K562 (cell line): ENCODE measurements around the gene CLTB. TPM values are rescaled to one million over a fixed set of nuclear protein-coding genes. Genes with fewer than 3 reads are reported as not detected.
A peak's percentile ranks its signal among the peaks of the same experiment; 100 is the strongest.

Source experiments
- ATAC-seq: fragments of 200-7000 bp; cut with Tn5 transposase; 3 replicates; pipeline ENCODE4 v1.9.1; 2020; ENCODE audit warnings: moderate library complexity
- BruUV-seq: library from RNA; stranded (reverse); fragments of 400-500 nt; replicated peaks from 2 replicates; lab custom pipeline; 2021; lab: Mats Ljungman, UMichigan
- CTCF ChIA-PET: fragments of 300-600 bp; formaldehyde crosslinking; extraction: SDS; loops from one replicate; lab custom pipeline; 2021; ENCODE audit warnings: low intra/inter-chr PET ratio; lab: Yijun Ruan, JAX
- POLR2A ChIA-PET: fragments of 300-600, 350-650 bp; sonication (Branson Sonifier 250); formaldehyde crosslinking; extraction: SDS; loops from one replicate; lab custom pipeline; 2021; ENCODE audit warnings: antibody characterized with exemption, inconsistent platforms; lab: Yijun Ruan, JAX
- DNase-seq, 4 experiments: peaks; one replicate each; pipeline versions ENCODE4 v3.0.0 to v3.0.0-alpha.2; 2011 to 2018; ENCODE audit warnings: low spot score in 3 of 4, mixed read lengths in 3 of 4; ENCODE audit errors: extremely low read depth in 1 of 4
- FAIRE-seq: peaks from 2 replicates; lab custom pipeline; 2011; peaks lifted over from hg19 to GRCh38; lab: Jason Lieb, UNC
- H2AFZ ChIP-seq: 2 replicates; pipeline ENCODE4 v1.6.0; 2011; ENCODE audit warnings: low read depth, low read length, control low read depth, inconsistent platforms
- H3K27ac ChIP-seq: fragments of 200-600 bp; 3 replicates; pipeline ENCODE4 v1.8.0; 2011; ENCODE audit warnings: low read depth, mild to moderate bottlenecking, control low read depth, inconsistent platforms, low read length, moderate library complexity, mixed read lengths; ENCODE audit errors: extremely low read depth
- H3K27me3 ChIP-seq, 2 experiments: fragments of 300-600 bp in 1 of 2; 2 replicates in 1 of 2; 3 replicates in 1 of 2; pipeline versions ENCODE4 v1.6.0 to v1.8.0; 2011; ENCODE audit warnings: inconsistent platforms in 2 of 2, low read length in 2 of 2, mild to moderate bottlenecking in 1 of 2, mixed read lengths in 1 of 2, moderate library complexity in 1 of 2; ENCODE audit not compliant: control insufficient read depth in 2 of 2, insufficient read depth in 2 of 2
- H3K36me3 ChIP-seq: fragments of 300-600 bp; 3 replicates; pipeline ENCODE4 v1.8.0; 2011; ENCODE audit warnings: mild to moderate bottlenecking, low read length, inconsistent platforms; ENCODE audit not compliant: control insufficient read depth, insufficient read depth
- H3K4me1 ChIP-seq, 2 experiments: fragments of 200-600 bp in 1 of 2; replicated peaks in 1 of 2; 2 replicates in 1 of 2; 3 replicates in 1 of 2; pipeline versions ENCODE4 v1.5.1 to v1.8.0; 2011; ENCODE audit warnings: inconsistent platforms in 2 of 2, low read length in 2 of 2, mild to moderate bottlenecking in 1 of 2, mixed read lengths in 1 of 2, moderate library complexity in 1 of 2; ENCODE audit not compliant: control insufficient read depth in 2 of 2, insufficient read depth in 2 of 2
- H3K4me2 ChIP-seq: 2 replicates; pipeline ENCODE4 v1.6.1; 2011; ENCODE audit warnings: low read length, control low read depth, inconsistent platforms, mixed read lengths; ENCODE audit not compliant: insufficient read depth
- H3K4me3 ChIP-seq: fragments of 200-600 bp; sonication (generic), shearing (Covaris generic); 2 replicates; pipeline ENCODE4 v1.5.1; 2016; ENCODE audit warnings: control low read depth, inconsistent platforms
- H3K79me2 ChIP-seq: fragments of 200-600 bp; 3 replicates; pipeline ENCODE4 v1.8.0; 2011; ENCODE audit warnings: low read length, inconsistent platforms; ENCODE audit not compliant: control insufficient read depth, insufficient read depth
- H3K9ac ChIP-seq, 2 experiments: 2 replicates each; pipeline versions ENCODE4 v1.6.0 to v1.6.1; 2011; ENCODE audit warnings: low read depth in 2 of 2, low read length in 2 of 2, control low read depth in 1 of 2, inconsistent platforms in 1 of 2, mild to moderate bottlenecking in 1 of 2, mixed read lengths in 1 of 2; ENCODE audit not compliant: insufficient read depth in 1 of 2
- H3K9me1 ChIP-seq: one replicate; pipeline ENCODE4 v1.6.0; 2011; ENCODE audit warnings: inconsistent platforms, mild to moderate bottlenecking, low read length, moderate library complexity; ENCODE audit not compliant: control insufficient read depth, insufficient read depth
- H3K9me3 ChIP-seq: replicated peaks from 2 replicates; pipeline ENCODE4 v1.5.1; 2011; ENCODE audit warnings: low read depth, low read length, inconsistent platforms; ENCODE audit not compliant: control insufficient read depth, insufficient read depth
- H4K20me1 ChIP-seq: replicated peaks from 2 replicates; pipeline ENCODE4 v1.6.1; 2011; ENCODE audit warnings: low read length, inconsistent platforms, mixed read lengths; ENCODE audit not compliant: control insufficient read depth, insufficient read depth
- HDAC2 ChIP-seq: fragments of 450-650 bp; IDR thresholded peaks from 2 replicates; pipeline ENCODE4 v1.6.1; 2016; ENCODE audit warnings: mild to moderate bottlenecking
- MECOM ChIP-seq: fragments of 250-450 bp; sonication (Bioruptor Pico); IDR thresholded peaks from 2 replicates; pipeline ENCODE4 v1.8.0; 2022; ENCODE audit warnings: inconsistent platforms
- NFXL1 ChIP-seq: fragments of 450-650 bp; formaldehyde crosslinking; IDR thresholded peaks from 2 replicates; pipeline ENCODE4 v1.4.0; 2021; ENCODE audit warnings: mild to moderate bottlenecking
- PRDM10 ChIP-seq: fragments of 450-650 bp; IDR thresholded peaks from 2 replicates; pipeline ENCODE4 v1.6.1; 2018; ENCODE audit not compliant: partially characterized antibody
- SMARCA4 ChIP-seq: fragments of 450-650 bp; IDR thresholded peaks from 2 replicates; pipeline ENCODE4 v1.6.1; 2016
- ZFPM2 ChIP-seq: fragments of 250-450 bp; sonication (Bioruptor Pico); IDR thresholded peaks from 2 replicates; pipeline ENCODE4 v1.5.1; 2022; ENCODE audit warnings: mild to moderate bottlenecking
- ZNF282 ChIP-seq: sonication (generic); formaldehyde crosslinking; IDR thresholded peaks from 2 replicates; pipeline ENCODE4 v1.8.1; 2023; ENCODE audit warnings: missing genetic modification reagents
- whole genome bisulfite sequencing: fragments of 100-300 bp; shearing (Covaris generic); methylation state at CpG from one replicate; pipeline ENCODE4 v1.1.6; 2016; ENCODE audit warnings: low coverage, mixed read lengths; ENCODE audit not compliant: insufficient coverage; ENCODE audit errors: missing lambda C conversion rate; 5-methylcytosine and 5-hydroxymethylcytosine counted together
- in situ Hi-C: fragments of 300-500 bp; cut with MboI; formaldehyde crosslinking; loops from 4 replicates; pipeline ENCODE4 v1.15.0; 2018; ENCODE audit warnings: inconsistent platforms, mixed read lengths
- intact Hi-C: fragments of 100-400 bp; cut with micrococcal nuclease; formaldehyde crosslinking; loops from 2 replicates; pipeline ENCODE4 v1.14.2; 2022
- polyA plus RNA-seq, 8 experiments: library from polyadenylated mRNA; depleted of rRNA in 4 of 8; stranded (reverse) in 5 of 8; unstranded in 3 of 8; fragments of >200 nt; fragmentation: Nextera tagmentation in 2 of 8; fragmentation: Illumina TruSeq in 1 of 8; extraction: Ambion mirVana in 2 of 8; extraction: Trizol in 1 of 8; gene quantifications; 2 replicates each; pipeline versions ENCODE4 v1.2.1 to v1.2.3, GENCODE V29; 2011 to 2014; ENCODE audit warnings: inconsistent platforms in 1 of 8, missing spikeins in 1 of 8
- total RNA-seq, 7 experiments: library from RNA; depleted of rRNA in 6 of 7; stranded (reverse); fragments of >200 nt in 6 of 7; fragmentation: Illumina TruSeq in 2 of 7; extraction: Trizol in 2 of 7; gene quantifications; 2 replicates each; pipeline versions ENCODE4 v1.2.1 to v1.2.3, GENCODE V29; 2011 to 2021; ENCODE audit warnings: low replicate concordance in 1 of 7

Gene CLTB
- total and polyA plus RNA-seq, 9 of the 15 experiments (the other 6 are each of a cell fraction or from before 2014, with no cell fraction given), result 1.8 to 117 (median 39.0) TPM

- BruUV-seq, result no TSS peak
- H3K36me3 ChIP-seq, result peaks cover 3% of the 10 kb centered on the region; the same call in 1 of the 3 replicates
- peaks cover 23% of the 10 kb centered on the region for H3K79me2 ChIP-seq
- H3K9me1 ChIP-seq, result no peaks in the 10 kb centered on the region
- peaks cover 26 to 29% of the 10 kb centered on the region in 2 experiments for H3K4me1 ChIP-seq
- intact Hi-C loops, result no loop called here
- TF ChIP-seq MECOM (CRISPR knock-in tag), result no peak
- no peak for TF ChIP-seq ZFPM2 (CRISPR knock-in tag)
- TF ChIP-seq SMARCA4, result no peak
- TF ChIP-seq PRDM10, result peak; percentile 91
- no peak for TF ChIP-seq HDAC2
- TF ChIP-seq NFXL1 (CRISPR knock-in tag), result no peak
- no peak for TF ChIP-seq ZNF282
- no peak overlapping the region for H3K4me3 ChIP-seq
- FAIRE-seq (no peak), ATAC-seq (no peak), DNase-seq (no peak)
- no peak overlapping the region for H3K4me2 ChIP-seq
- H3K27ac ChIP-seq, result no peak overlapping the region
- ChIA-PET CTCF (no interaction called here), POLR2A (no interaction called here)
- in situ Hi-C loops, result no loop called here
- no peaks in the 10 kb centered on the region for H4K20me1 ChIP-seq
- H2AFZ ChIP-seq, result no peak overlapping the region
- H3K9me3 ChIP-seq, result no peaks in the 10 kb centered on the region
- H3K27me3 ChIP-seq, result no peaks in the 10 kb centered on the region
- 65% methylated on average over 5 of the region's 5 CpGs for WGBS
- no peak overlapping the region for H3K9ac ChIP-seq
These were observed 28.4 kb upstream of the CLTB start for GRCh38 chr5:176444742-176445141.
